Coronary artery (tissue), 2 donors: ENCODE data around the gene SLC66A3.

Experiments
- DNase-seq: peaks from one replicate; pipeline ENCODE4 v3.0.0-alpha.2; 2017; ENCODE audit warnings: low spot score
- H3K27ac ChIP-seq, 2 donors: fragments of 200-600 bp; sonication (generic); one replicate each; pipeline ENCODE4 v1.5.1; 2016 to 2019
- H3K4me3 ChIP-seq: fragments of 200-600 bp; sonication (generic); 2 replicates; pipeline ENCODE4 v1.5.1; 2016; ENCODE audit warnings: mild to moderate bottlenecking, moderate library complexity
- CTCF ChIP-seq: fragments of 200-600 bp; sonication (generic); IDR thresholded peaks from one replicate; pipeline ENCODE4 v1.5.1; 2019; ENCODE audit warnings: antibody characterized with exemption

SLC66A3 gene

DNA sequence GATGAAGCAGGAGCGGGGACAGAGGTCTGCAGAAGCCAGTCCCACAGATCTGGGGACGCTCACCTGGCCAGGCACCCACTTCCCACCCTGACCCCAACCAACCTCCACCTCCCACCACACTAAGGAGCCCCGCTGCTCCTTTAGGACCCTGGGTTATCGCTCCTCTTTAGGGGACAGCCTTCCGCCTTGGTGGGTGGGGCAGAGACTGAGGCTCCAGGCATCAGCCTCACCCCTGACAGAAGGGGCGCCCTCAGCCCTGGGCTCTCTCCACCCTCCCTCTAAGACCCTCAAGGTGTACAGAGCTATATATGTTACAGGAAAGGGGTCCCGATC is 33.5 kb upstream of the SLC66A3 start:
- TF ChIP-seq CTCF: no peak
- Histone ChIP-seq H3K4me3 (no peak overlapping the region), H3K27ac (no peak overlapping the region)
- DNase-seq: no peak

DNA sequence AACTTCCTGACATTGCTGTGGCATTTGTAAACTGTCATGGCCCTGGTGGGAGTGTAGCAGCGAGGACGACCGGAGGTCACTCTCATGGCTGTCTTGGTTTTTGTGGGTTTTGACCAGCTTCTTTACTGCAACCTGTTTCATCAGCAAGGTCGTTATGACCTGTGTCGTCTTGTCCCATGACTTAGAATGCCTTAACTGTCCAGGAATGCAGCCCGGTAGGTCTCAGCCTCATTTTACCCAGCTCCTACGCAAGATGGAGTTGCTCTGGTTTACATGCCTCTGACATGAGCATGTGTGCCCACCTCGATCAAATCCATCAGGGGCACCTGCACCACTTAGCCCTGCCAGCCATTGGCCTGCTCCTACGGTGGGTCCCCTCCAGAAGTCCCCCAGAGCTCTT is 32.9 kb upstream of the SLC66A3 start:
- no peak for DNase-seq
- no peak overlapping the region for H3K4me3 ChIP-seq
- H3K27ac ChIP-seq: no peak overlapping the region
- TF ChIP-seq CTCF: no peak

DNA sequence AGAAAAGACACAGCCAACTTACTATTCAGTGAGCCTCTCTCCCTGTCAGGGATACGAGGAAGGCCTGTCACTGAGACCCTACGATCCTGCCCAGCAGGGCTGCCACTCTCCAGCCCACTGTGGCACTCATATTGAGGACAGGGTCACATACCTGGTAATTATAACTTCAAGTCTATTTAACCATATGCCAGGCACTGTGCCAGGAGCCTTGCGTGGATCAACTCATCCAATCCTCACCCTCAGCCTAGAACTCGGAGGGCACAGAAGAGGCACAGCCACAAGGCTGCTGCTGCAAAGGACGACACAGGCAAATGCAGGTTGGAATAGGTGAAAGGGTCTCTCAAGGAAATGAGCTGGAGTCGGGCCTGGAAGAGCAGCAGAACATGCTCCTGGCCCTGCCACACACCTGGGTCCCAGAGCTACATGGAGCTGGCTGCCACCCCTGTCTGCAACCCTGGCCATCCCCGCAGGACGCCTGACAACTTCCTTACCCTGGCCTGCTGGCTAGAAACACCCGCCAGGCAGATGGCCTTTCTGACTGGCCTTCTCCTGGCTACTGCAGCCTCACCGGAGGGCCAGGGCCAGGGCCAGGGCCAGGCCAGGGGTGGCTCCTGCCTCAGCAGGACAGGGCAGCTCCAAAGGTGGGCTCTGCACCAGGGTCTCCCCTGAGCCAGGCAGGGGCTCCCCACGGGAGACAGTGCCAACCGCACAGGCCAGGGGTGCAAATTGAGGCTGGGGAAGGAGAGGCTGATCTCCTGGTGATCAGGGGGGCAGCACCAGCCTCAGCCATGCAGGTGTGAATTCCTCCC is 32.1 kb upstream of the SLC66A3 start:
- TF ChIP-seq CTCF: no peak
- DNase-seq: no peak
- no peak overlapping the region for H3K4me3 ChIP-seq
- no peak overlapping the region for H3K27ac ChIP-seq

DNA sequence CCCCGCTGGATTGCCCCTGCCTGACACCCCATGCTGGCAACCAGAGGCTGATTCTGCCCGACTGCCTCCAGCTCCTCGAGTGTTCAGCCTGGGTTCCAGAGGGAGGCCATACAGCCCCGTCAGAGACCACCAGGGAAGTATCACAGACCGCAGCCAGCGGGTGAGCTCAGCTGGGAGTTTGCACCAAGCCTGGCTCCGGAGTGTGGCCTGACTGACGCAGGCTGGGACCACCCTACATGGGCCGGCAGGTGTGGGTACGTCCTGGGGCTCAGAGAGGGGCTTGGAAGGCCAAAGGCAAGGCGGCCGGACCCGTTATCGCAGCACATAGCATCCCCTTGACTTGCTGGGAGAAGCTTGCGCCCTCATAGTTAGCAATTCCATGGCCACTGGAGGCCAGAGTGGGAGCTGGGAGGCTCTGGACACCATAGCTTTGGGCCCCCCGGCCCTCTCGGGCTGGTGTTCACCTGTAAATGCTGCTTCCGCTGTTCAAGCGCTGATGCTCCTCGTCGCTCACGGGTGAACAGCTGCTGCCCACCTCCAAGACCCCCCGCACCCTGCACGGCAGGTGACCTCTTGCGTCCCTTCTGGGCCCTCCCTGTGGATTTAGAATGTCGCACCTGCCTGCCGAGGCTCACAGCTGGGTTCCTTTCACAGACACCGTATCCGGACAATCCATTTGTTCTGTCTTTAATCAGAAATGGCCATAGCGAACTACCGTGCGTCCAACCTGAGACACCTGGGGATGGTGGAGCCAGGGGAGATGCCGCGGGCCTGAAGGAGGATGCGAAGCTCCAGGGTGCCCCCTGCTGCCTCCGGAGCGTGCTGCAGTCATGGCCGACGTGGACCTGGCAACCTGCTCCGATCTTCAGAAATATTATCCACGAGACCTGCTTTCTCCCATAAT is 31.2 kb upstream of the SLC66A3 start:
- TF ChIP-seq CTCF: no peak
- no peak overlapping the region for H3K27ac ChIP-seq
- no peak overlapping the region for H3K4me3 ChIP-seq
- DNase-seq: no peak

GRCh38 chr2:11124760-11125068 is 30.6 kb upstream of the SLC66A3 start:
- no peak for TF ChIP-seq CTCF
- no peak overlapping the region for H3K27ac ChIP-seq
- no peak for DNase-seq
- H3K4me3 ChIP-seq: no peak overlapping the region

DNA sequence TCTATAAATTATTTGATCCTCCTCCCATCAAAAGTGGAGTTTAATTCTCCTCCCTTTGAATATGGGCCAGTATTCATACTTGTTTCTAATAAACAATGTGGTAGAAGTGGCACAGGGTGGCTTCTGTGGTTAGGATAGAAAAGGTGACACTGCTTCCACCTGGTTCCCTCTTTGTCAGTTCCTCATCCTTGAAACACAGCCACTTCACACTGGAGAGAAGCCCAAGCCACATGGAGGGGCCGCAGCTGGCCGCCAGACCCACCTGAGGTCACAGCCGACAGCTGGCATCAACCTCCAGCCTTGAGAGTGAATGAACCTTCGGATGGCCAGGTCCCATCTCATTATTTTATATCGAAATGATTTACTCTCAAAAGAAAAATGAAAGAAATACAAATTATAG is 27.5 kb upstream of the SLC66A3 start:
- no peak for DNase-seq
- H3K4me3 ChIP-seq: no peak overlapping the region

More for the DNA sequence above, 27.5 kb upstream of the SLC66A3 start:
- H3K27ac ChIP-seq: no peak overlapping the region
- TF ChIP-seq CTCF: no peak
